Activated B cell treated with CpG ODN at 0.5 μM for 24 hours (primary cell): ENCODE measurements around the gene DERL3. TPM values are rescaled to one million over a fixed set of nuclear protein-coding genes. Genes with fewer than 3 reads are reported as not detected.

Experiments
- ATAC-seq: fragments of 200-7000 bp; cut with Tn5 transposase; one replicate; pipeline ENCODE4 v1.10.0; 2021; ENCODE audit warnings: low read depth, mild to moderate bottlenecking, moderate library complexity
- CTCF ChIA-PET: fragments of 350-600 bp; sonication (Branson Sonifier 250); formaldehyde crosslinking; loops from one replicate; lab custom pipeline; 2021; ENCODE audit warnings: antibody characterized with exemption; lab: Charles Lee
- POLR2A ChIA-PET: fragments of 350-600 bp; sonication (Branson Sonifier 250); formaldehyde crosslinking; loops from one replicate; lab custom pipeline; 2021; ENCODE audit warnings: antibody characterized with exemption; lab: Charles Lee
- DNase-seq: peaks from one replicate; pipeline ENCODE4 v3.0.0; 2022
- H3K27ac Mint-ChIP-seq: one replicate; pipeline ENCODE4 v1.8.0; 2020; ENCODE audit warnings: mixed read lengths
- H3K27me3 Mint-ChIP-seq: one replicate; pipeline ENCODE4 v1.8.0; 2021; ENCODE audit warnings: mixed read lengths
- H3K36me3 Mint-ChIP-seq: one replicate; pipeline ENCODE4 v1.8.0; 2021; ENCODE audit warnings: low read depth, mixed read lengths
- H3K4me1 Mint-ChIP-seq: one replicate; pipeline ENCODE4 v1.8.0; 2021; ENCODE audit warnings: mixed read lengths
- H3K4me3 Mint-ChIP-seq: one replicate; pipeline ENCODE4 v1.8.0; 2020; ENCODE audit warnings: mild to moderate bottlenecking, mixed read lengths
- H3K9me3 Mint-ChIP-seq: one replicate; pipeline ENCODE4 v1.8.0; 2020; ENCODE audit warnings: mixed read lengths
- CTCF ChIP-seq: fragments of 200-600 bp; IDR thresholded peaks from one replicate; pipeline ENCODE4 v1.8.0; 2022; ENCODE audit warnings: antibody characterized with exemption, mild to moderate bottlenecking
- intact Hi-C: fragments of 100-400 bp; cut with micrococcal nuclease; formaldehyde crosslinking; loops from one replicate; pipeline ENCODE4 v1.15.1; 2024
- total RNA-seq: library from RNA; stranded (reverse); gene quantifications from 2 replicates; pipeline ENCODE4 v1.2.3, GENCODE V29; 2022

DERL3 gene
- total RNA-seq, 1 donor from 2014 or later: 18.3 TPM

GRCh38 chr22:23835484-23836144 is 3.2 kb downstream of the DERL3 start:
- H3K4me1 Mint-ChIP-seq: peaks cover 52% of the 10 kb centered on the region

GRCh38 chr22:23834793-23835483 is 3.9 kb downstream of the DERL3 start:
- Mint-ChIP-seq H3K27me3 (no peaks in the 10 kb centered on the region), H3K4me3 (no peak overlapping the region), H3K36me3 (peaks cover 51% of the 10 kb centered on the region), H3K9me3 (no peaks in the 10 kb centered on the region), H3K4me1 (peaks cover 53% of the 10 kb centered on the region), H3K27ac (peak overlapping the region; percentile 70)
- CTCF ChIA-PET: interaction anchor here (0.5 to 2.1 kb wide), 2 partner anchors 14 to 119 kb away, joined by 3 to 7 read pairs; no protein-coding TSS in a partner anchor
- no peak for DNase-seq
- TF ChIP-seq CTCF: no peak
- intact Hi-C loops: loop anchor here (10.0 kb wide), 2 partner anchors 600 to 690 kb away; partner anchors contain the start of genes RAB36 and RSPH14
- no peak for ATAC-seq
- POLR2A ChIA-PET: interaction anchor here (0.8 to 2.2 kb wide), 3 partner anchors 23 to 36 kb away, joined by 4 to 10 read pairs (median 8); partner anchors contain the start of gene SLC2A11

More at GRCh38 chr22:23835484-23836144, 3.2 kb downstream of the DERL3 start:
- peak overlapping the region; percentile 95 for H3K27ac Mint-ChIP-seq
- DNase-seq: peak; percentile 14
- peaks cover 45% of the 10 kb centered on the region for H3K36me3 Mint-ChIP-seq
- ChIA-PET POLR2A (interaction anchor here (0.8 to 2.2 kb wide), 5 partner anchors 10 to 37 kb away, joined by 3 to 10 read pairs (median 4); partner anchors contain the start of gene SLC2A11), CTCF (interaction anchor here (0.5 to 2.1 kb wide), 2 partner anchors 14 to 120 kb away, joined by 3 to 7 read pairs; no protein-coding TSS in a partner anchor)
- no peak overlapping the region for H3K4me3 Mint-ChIP-seq
- no peak for TF ChIP-seq CTCF
- no peak for ATAC-seq
- intact Hi-C loops: loop anchor here (10.0 kb wide), 2 partner anchors 599 to 691 kb away; partner anchors contain the start of genes RAB36 and RSPH14
- no peaks in the 10 kb centered on the region for H3K27me3 Mint-ChIP-seq
- no peaks in the 10 kb centered on the region for H3K9me3 Mint-ChIP-seq

GRCh38 chr22:23834406-23834792 is 4.4 kb downstream of the DERL3 start:
- ChIA-PET CTCF (no interaction called here), POLR2A (interaction anchor here (1.2 kb wide), 1 partner anchor 29 kb away, joined by 4 read pairs; no protein-coding TSS in a partner anchor)
- peaks cover 53% of the 10 kb centered on the region for H3K4me1 Mint-ChIP-seq
- no peaks in the 10 kb centered on the region for H3K27me3 Mint-ChIP-seq
- intact Hi-C loops: loop anchor here (10.0 kb wide), 2 partner anchors 600 to 690 kb away; partner anchors contain the start of genes RAB36 and RSPH14
- no peaks in the 10 kb centered on the region for H3K9me3 Mint-ChIP-seq
- no peak for DNase-seq
- no peak for TF ChIP-seq CTCF
- H3K36me3 Mint-ChIP-seq: peaks cover 57% of the 10 kb centered on the region
- H3K27ac Mint-ChIP-seq: no peak overlapping the region
- H3K4me3 Mint-ChIP-seq: no peak overlapping the region
- no peak for ATAC-seq

DNA sequence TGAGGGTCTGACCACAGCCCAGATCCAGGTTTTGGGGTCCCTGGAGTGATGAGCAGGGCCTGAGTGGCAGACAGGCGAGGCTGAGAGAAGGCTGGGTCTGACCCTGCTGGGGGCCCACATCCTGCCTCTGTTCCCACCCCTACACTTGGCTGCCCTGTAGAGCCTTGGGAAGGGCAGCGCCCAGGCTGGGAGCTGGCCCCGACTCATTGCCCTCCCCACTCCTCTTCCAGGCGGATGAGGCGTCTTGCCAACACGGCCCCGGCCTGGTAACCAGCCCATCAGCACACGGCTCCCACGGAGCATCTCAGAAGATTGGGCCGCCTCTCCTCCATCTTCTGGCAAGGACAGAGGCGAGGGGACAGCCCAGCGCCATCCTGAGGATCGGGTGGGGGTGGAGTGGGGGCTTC is 4.9 kb downstream of the DERL3 start:
- DNase-seq (peak; percentile 5), ATAC-seq (no peak)
- H3K4me3 Mint-ChIP-seq: no peak overlapping the region
- no peak overlapping the region for H3K27ac Mint-ChIP-seq
- peaks cover 62% of the 10 kb centered on the region for H3K36me3 Mint-ChIP-seq
- CTCF ChIA-PET: no interaction called here
- no peaks in the 10 kb centered on the region for H3K27me3 Mint-ChIP-seq
- no peaks in the 10 kb centered on the region for H3K9me3 Mint-ChIP-seq
- POLR2A ChIA-PET: no interaction called here
- H3K4me1 Mint-ChIP-seq: peaks cover 53% of the 10 kb centered on the region
- TF ChIP-seq CTCF: no peak
- intact Hi-C loops: loop anchor here (10.0 kb wide), 2 partner anchors 601 to 689 kb away; partner anchors contain the start of genes RAB36 and RSPH14
